ENCODE measurements around the gene RPL4.

- TF ChIP-seq CTCF (IDR thresholded peaks at IDR 0.05; ENCODE audit: borderline replicate concordance, extremely low read depth, low read length, poor library complexity, severe bottlenecking) (no peak), EZH2 (IDR thresholded peaks at IDR 0.05; ENCODE audit: borderline replicate concordance, low read depth, low read length, severe bottlenecking) (no peak)
These were observed 766 bp upstream of the RPL4 start for GRCh38 chr15:66505430-66505811.

Measured in DND-41 (cell line).